K562 (cell line): ENCODE results near the gene RAB17. TPM values are rescaled to one million over a fixed set of nuclear protein-coding genes. Genes with fewer than 3 reads are reported as not detected.

Source experiments
- ATAC-seq: fragments of 200-7000 bp; cut with Tn5 transposase; 3 replicates; pipeline ENCODE4 v1.9.1; 2020; ENCODE audit warnings: moderate library complexity
- BruUV-seq: library from RNA; stranded (reverse); fragments of 400-500 nt; replicated peaks from 2 replicates; lab custom pipeline; 2021; lab: Mats Ljungman, UMichigan
- CTCF ChIA-PET: fragments of 300-600 bp; formaldehyde crosslinking; extraction: SDS; loops from one replicate; lab custom pipeline; 2021; ENCODE audit warnings: low intra/inter-chr PET ratio; lab: Yijun Ruan, JAX
- POLR2A ChIA-PET: fragments of 300-600, 350-650 bp; sonication (Branson Sonifier 250); formaldehyde crosslinking; extraction: SDS; loops from one replicate; lab custom pipeline; 2021; ENCODE audit warnings: antibody characterized with exemption, inconsistent platforms; lab: Yijun Ruan, JAX
- DNase-seq, 4 experiments: peaks; one replicate each; pipeline versions ENCODE4 v3.0.0 to v3.0.0-alpha.2; 2011 to 2018; ENCODE audit warnings: low spot score in 3 of 4, mixed read lengths in 3 of 4; ENCODE audit errors: extremely low read depth in 1 of 4
- FAIRE-seq: peaks from 2 replicates; lab custom pipeline; 2011; peaks lifted over from hg19 to GRCh38; lab: Jason Lieb, UNC
- H2AFZ ChIP-seq: 2 replicates; pipeline ENCODE4 v1.6.0; 2011; ENCODE audit warnings: low read depth, low read length, control low read depth, inconsistent platforms
- H3K27ac ChIP-seq: fragments of 200-600 bp; 3 replicates; pipeline ENCODE4 v1.8.0; 2011; ENCODE audit warnings: low read depth, mild to moderate bottlenecking, control low read depth, inconsistent platforms, low read length, moderate library complexity, mixed read lengths; ENCODE audit errors: extremely low read depth
- H3K27me3 ChIP-seq, 2 experiments: fragments of 300-600 bp in 1 of 2; 2 replicates in 1 of 2; 3 replicates in 1 of 2; pipeline versions ENCODE4 v1.6.0 to v1.8.0; 2011; ENCODE audit warnings: inconsistent platforms in 2 of 2, low read length in 2 of 2, mild to moderate bottlenecking in 1 of 2, mixed read lengths in 1 of 2, moderate library complexity in 1 of 2; ENCODE audit not compliant: control insufficient read depth in 2 of 2, insufficient read depth in 2 of 2
- H3K36me3 ChIP-seq: fragments of 300-600 bp; 3 replicates; pipeline ENCODE4 v1.8.0; 2011; ENCODE audit warnings: mild to moderate bottlenecking, low read length, inconsistent platforms; ENCODE audit not compliant: control insufficient read depth, insufficient read depth
- H3K4me1 ChIP-seq, 2 experiments: fragments of 200-600 bp in 1 of 2; replicated peaks in 1 of 2; 2 replicates in 1 of 2; 3 replicates in 1 of 2; pipeline versions ENCODE4 v1.5.1 to v1.8.0; 2011; ENCODE audit warnings: inconsistent platforms in 2 of 2, low read length in 2 of 2, mild to moderate bottlenecking in 1 of 2, mixed read lengths in 1 of 2, moderate library complexity in 1 of 2; ENCODE audit not compliant: control insufficient read depth in 2 of 2, insufficient read depth in 2 of 2
- H3K4me2 ChIP-seq: 2 replicates; pipeline ENCODE4 v1.6.1; 2011; ENCODE audit warnings: low read length, control low read depth, inconsistent platforms, mixed read lengths; ENCODE audit not compliant: insufficient read depth
- H3K4me3 ChIP-seq: fragments of 200-600 bp; sonication (generic), shearing (Covaris generic); 2 replicates; pipeline ENCODE4 v1.5.1; 2016; ENCODE audit warnings: control low read depth, inconsistent platforms
- H3K79me2 ChIP-seq: fragments of 200-600 bp; 3 replicates; pipeline ENCODE4 v1.8.0; 2011; ENCODE audit warnings: low read length, inconsistent platforms; ENCODE audit not compliant: control insufficient read depth, insufficient read depth
- H3K9ac ChIP-seq, 2 experiments: 2 replicates each; pipeline versions ENCODE4 v1.6.0 to v1.6.1; 2011; ENCODE audit warnings: low read depth in 2 of 2, low read length in 2 of 2, control low read depth in 1 of 2, inconsistent platforms in 1 of 2, mild to moderate bottlenecking in 1 of 2, mixed read lengths in 1 of 2; ENCODE audit not compliant: insufficient read depth in 1 of 2
- H3K9me1 ChIP-seq: one replicate; pipeline ENCODE4 v1.6.0; 2011; ENCODE audit warnings: inconsistent platforms, mild to moderate bottlenecking, low read length, moderate library complexity; ENCODE audit not compliant: control insufficient read depth, insufficient read depth
- H3K9me3 ChIP-seq: replicated peaks from 2 replicates; pipeline ENCODE4 v1.5.1; 2011; ENCODE audit warnings: low read depth, low read length, inconsistent platforms; ENCODE audit not compliant: control insufficient read depth, insufficient read depth
- H4K20me1 ChIP-seq: replicated peaks from 2 replicates; pipeline ENCODE4 v1.6.1; 2011; ENCODE audit warnings: low read length, inconsistent platforms, mixed read lengths; ENCODE audit not compliant: control insufficient read depth, insufficient read depth
- FOXJ3 ChIP-seq: sonication (generic); formaldehyde crosslinking; IDR thresholded peaks from 2 replicates; pipeline ENCODE4 v1.4.0; 2020; ENCODE audit warnings: mild to moderate bottlenecking, missing genetic modification reagents
- MEF2A ChIP-seq: IDR thresholded peaks from 2 replicates; pipeline ENCODE4 v1.6.1; 2011; ENCODE audit warnings: low read depth, mild to moderate bottlenecking, low read length, moderate library complexity; ENCODE audit not compliant: control insufficient read depth
- NELFE ChIP-seq: IDR thresholded peaks from 2 replicates; pipeline ENCODE4 v1.6.1; 2011; ENCODE audit warnings: mild to moderate bottlenecking; ENCODE audit not compliant: insufficient read depth, insufficient read length
- POLR2H ChIP-seq: IDR thresholded peaks from 2 replicates; pipeline ENCODE4 v1.6.1; 2016; ENCODE audit warnings: missing genetic modification characterization, low read depth, mild to moderate bottlenecking, control low read depth, missing compliant biosample characterization, moderate library complexity
- SIN3A ChIP-seq, 2 experiments: fragments of 150-350 bp in 1 of 2; IDR thresholded peaks; 2 replicates each; pipeline ENCODE4 v1.6.1; 2011 to 2016; ENCODE audit warnings: borderline replicate concordance in 2 of 2, low read depth in 2 of 2, low read length in 2 of 2, mild to moderate bottlenecking in 2 of 2, moderate library complexity in 2 of 2; ENCODE audit not compliant: control insufficient read depth in 1 of 2
- ZNF41 ChIP-seq: fragments of 250-450 bp; sonication (Bioruptor Pico); conservative IDR thresholded peaks from 2 replicates; pipeline ENCODE4 v1.4.0; 2020; ENCODE audit warnings: mild to moderate bottlenecking
- ZNF583 ChIP-seq: fragments of 250-450 bp; sonication (Bioruptor Pico); IDR thresholded peaks from 2 replicates; pipeline ENCODE4 v1.4.0; 2020
- WGBS: fragments of 100-300 bp; shearing (Covaris generic); methylation state at CpG from one replicate; pipeline ENCODE4 v1.1.6; 2016; ENCODE audit warnings: low coverage, mixed read lengths; ENCODE audit not compliant: insufficient coverage; ENCODE audit errors: missing lambda C conversion rate; 5-methylcytosine and 5-hydroxymethylcytosine counted together
- in situ Hi-C: fragments of 300-500 bp; cut with MboI; formaldehyde crosslinking; loops from 4 replicates; pipeline ENCODE4 v1.15.0; 2018; ENCODE audit warnings: inconsistent platforms, mixed read lengths
- intact Hi-C: fragments of 100-400 bp; cut with micrococcal nuclease; formaldehyde crosslinking; loops from 2 replicates; pipeline ENCODE4 v1.14.2; 2022
- polyA plus RNA-seq, 8 experiments: library from polyadenylated mRNA; depleted of rRNA in 4 of 8; stranded (reverse) in 5 of 8; unstranded in 3 of 8; fragments of >200 nt; fragmentation: Nextera tagmentation in 2 of 8; fragmentation: Illumina TruSeq in 1 of 8; extraction: Ambion mirVana in 2 of 8; extraction: Trizol in 1 of 8; gene quantifications; 2 replicates each; pipeline versions ENCODE4 v1.2.1 to v1.2.3, GENCODE V29; 2011 to 2014; ENCODE audit warnings: inconsistent platforms in 1 of 8, missing spikeins in 1 of 8
- total RNA-seq, 7 experiments: library from RNA; depleted of rRNA in 6 of 7; stranded (reverse); fragments of >200 nt in 6 of 7; fragmentation: Illumina TruSeq in 2 of 7; extraction: Trizol in 2 of 7; gene quantifications; 2 replicates each; pipeline versions ENCODE4 v1.2.1 to v1.2.3, GENCODE V29; 2011 to 2021; ENCODE audit warnings: low replicate concordance in 1 of 7
- TF ChIP-seq, protein P1 (sequence below): IDR thresholded peaks from 3 replicates; pipeline ENCODE4 v1.6.1; 2011; ENCODE audit warnings: borderline replicate concordance, mild to moderate bottlenecking; ENCODE audit not compliant: insufficient read length, insufficient read depth

RAB17 gene
- total and polyA plus RNA-seq, 9 of the 15 experiments (the other 6 are each of a cell fraction or from before 2014, with no cell fraction given), result 0.13 TPM; not detected in 8

DNA sequence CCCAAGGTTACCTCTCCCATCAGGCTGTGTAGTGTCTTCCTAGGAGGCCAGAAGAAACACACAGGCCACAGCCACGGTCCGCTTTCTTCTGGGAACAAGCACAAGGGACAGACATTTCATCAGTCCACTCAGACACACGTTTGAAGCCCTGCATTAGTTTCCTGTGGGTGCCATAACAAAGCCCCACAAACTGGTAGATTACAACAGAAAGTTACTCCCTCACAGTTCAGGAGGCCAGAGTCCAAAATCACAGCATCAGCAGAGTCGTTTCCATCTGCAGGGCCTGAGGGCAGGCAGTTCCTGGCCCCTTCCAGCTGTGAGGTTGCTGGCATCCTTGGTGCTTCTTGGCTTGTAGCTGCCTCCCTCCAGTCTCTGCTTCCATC lies 32.9 kb downstream of the RAB17 start:
- Histone ChIP-seq H3K36me3 (no peaks in the 10 kb centered on the region), H3K9me3 (no peaks in the 10 kb centered on the region), H3K4me3 (no peak overlapping the region), H4K20me1 (no peaks in the 10 kb centered on the region), H3K79me2 (no peaks in the 10 kb centered on the region), H3K27me3 (peaks cover 0 to 14% of the 10 kb centered on the region in 2 experiments; a peak in 1 of 5 replicates), H2AFZ (no peak overlapping the region), H3K4me2 (no peak overlapping the region), H3K4me1 (no peaks in the 10 kb centered on the region; a peak in 1 of 5 replicates), H3K9me1 (no peaks in the 10 kb centered on the region), H3K27ac (no peak overlapping the region), H3K9ac (no peak overlapping the region)
- intact Hi-C loops, result no loop called here
- in situ Hi-C loops, result no loop called here
- ChIA-PET POLR2A (no interaction called here), CTCF (no interaction called here)
- DNase-seq (no peak), ATAC-seq (no peak), FAIRE-seq (no peak)
- BruUV-seq, result no TSS peak
- 0% methylated on average over 4 of the region's 4 CpGs for WGBS
- TF ChIP-seq ZNF583 (CRISPR knock-in tag) (no peak), ZNF41 (no peak), POLR2H (tag) (no peak), MEF2A (no peak), NELFE (no peak), SIN3A (IDR thresholded peaks at IDR 0.05; ENCODE audit: borderline replicate concordance in 2 of 2, control insufficient read depth in 1 of 2, low read depth in 2 of 2, low read length in 2 of 2) (no peak), FOXJ3 (CRISPR knock-in tag) (no peak)
- TF ChIP-seq, protein P1, sequence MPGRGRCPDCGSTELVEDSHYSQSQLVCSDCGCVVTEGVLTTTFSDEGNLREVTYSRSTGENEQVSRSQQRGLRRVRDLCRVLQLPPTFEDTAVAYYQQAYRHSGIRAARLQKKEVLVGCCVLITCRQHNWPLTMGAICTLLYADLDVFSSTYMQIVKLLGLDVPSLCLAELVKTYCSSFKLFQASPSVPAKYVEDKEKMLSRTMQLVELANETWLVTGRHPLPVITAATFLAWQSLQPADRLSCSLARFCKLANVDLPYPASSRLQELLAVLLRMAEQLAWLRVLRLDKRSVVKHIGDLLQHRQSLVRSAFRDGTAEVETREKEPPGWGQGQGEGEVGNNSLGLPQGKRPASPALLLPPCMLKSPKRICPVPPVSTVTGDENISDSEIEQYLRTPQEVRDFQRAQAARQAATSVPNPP, result no peak
